ENCODE data around the gene DLD. TPM values are rescaled to one million over a fixed set of nuclear protein-coding genes. Genes with fewer than 3 reads are reported as not detected.

Gene DLD
- polyA plus RNA-seq, 2 of the 4 experiments (the other 2 are of a cell fraction) = 129 to 179 TPM

- POLR2A ChIA-PET = no interaction called here
- CTCF ChIA-PET = interaction anchor here (1.4 kb wide), 1 partner anchor 104 kb away, joined by 3 read pairs; no protein-coding TSS in a partner anchor
- 66% methylated on average over 2 of the region's 2 CpGs for WGBS (ENCODE audit: missing lambda C conversion rate)
Measured at GRCh38 chr7:107911981-107912380, 21.0 kb downstream of the DLD start.

GRCh38 chr7:107913851-107914250 lies 22.9 kb downstream of the DLD start:
- H3K27ac ChIP-seq = no peak overlapping the region
- peaks cover 29% of the 10 kb centered on the region for H3K4me1 ChIP-seq
- ChIA-PET POLR2A (no interaction called here), CTCF (no interaction called here)
- peak in 1 of 2 experiments; percentile 20 for DNase-seq (ENCODE audit: low read depth in 1 of 2, low spot score in 1 of 2)
- WGBS (ENCODE audit: missing lambda C conversion rate) = 81% methylated on average over 2 of the region's 2 CpGs
- no peak for ATAC-seq
- H3K9me3 ChIP-seq = no peaks in the 10 kb centered on the region
- TF ChIP-seq USF2 (IDR thresholded peaks at IDR 0.05) (no peak), MAFK (IDR thresholded peaks at IDR 0.05; ENCODE audit: partially characterized antibody) (peak; percentile 58), JUN (IDR thresholded peaks at IDR 0.05) (no peak), NFE2L2 (conservative IDR thresholded peaks at IDR 0.05; ENCODE audit: low read length) (peak; percentile 40; the same call in 1 of the 2 replicates)
- H3K4me2 ChIP-seq = peak overlapping the region; percentile 0; the same call in 1 of the 3 replicates
- no peak for FAIRE-seq
- H3K4me3 ChIP-seq = no peak overlapping the region

More at GRCh38 chr7:107911981-107912380, 21.0 kb downstream of the DLD start:
- DNase-seq (ENCODE audit: low read depth in 1 of 2, low spot score in 1 of 2) = no peak
- H3K27ac ChIP-seq = no peak overlapping the region
- no peak overlapping the region for H3K4me3 ChIP-seq
- ATAC-seq = no peak
- peaks cover 20% of the 10 kb centered on the region for H3K4me1 ChIP-seq
- H3K4me2 ChIP-seq = no peak overlapping the region
- TF ChIP-seq ATOH8 (CRISPR knock-in tag; IDR thresholded peaks at IDR 0.05; ENCODE audit: low read depth) (no peak), USF2 (IDR thresholded peaks at IDR 0.05) (no peak), TP53 (CRISPR knock-in tag; IDR thresholded peaks at IDR 0.05) (no peak)
- H3K9me3 ChIP-seq = no peaks in the 10 kb centered on the region
- no peak for FAIRE-seq

GRCh38 chr7:107914831-107915230 lies 23.8 kb downstream of the DLD start:
- DNase-seq (ENCODE audit: low read depth in 1 of 2, low spot score in 1 of 2) = no peak
- Histone ChIP-seq H3K27ac (no peak overlapping the region), H3K4me2 (peak overlapping the region; percentile 5; the same call in 1 of the 3 replicates), H3K4me3 (no peak overlapping the region), H3K4me1 (peaks cover 29% of the 10 kb centered on the region), H3K9me3 (no peaks in the 10 kb centered on the region)
- ChIA-PET POLR2A (no interaction called here), CTCF (no interaction called here)
- ATAC-seq = no peak
- FAIRE-seq = no peak
- WGBS (ENCODE audit: missing lambda C conversion rate) = 18% methylated on average over 1 of the region's 1 CpG
- TF ChIP-seq ELK1 (IDR thresholded peaks at IDR 0.05; ENCODE audit: low read depth, low read length) (no peak), HOXA7 (CRISPR knock-in tag; IDR thresholded peaks at IDR 0.05) (no peak), FOSB (CRISPR knock-in tag; IDR thresholded peaks at IDR 0.05) (no peak), POLR2AphosphoS2 (conservative IDR thresholded peaks at IDR 0.05; ENCODE audit: low read length) (no peak), SMC3 (IDR thresholded peaks at IDR 0.05) (no peak), CEBPB (IDR thresholded peaks at IDR 0.05) (no peak), HMGXB4 (CRISPR knock-in tag; IDR thresholded peaks at IDR 0.05; ENCODE audit: borderline replicate concordance) (no peak), BHLHE40 (IDR thresholded peaks at IDR 0.05; ENCODE audit: low read depth, low read length) (no peak), PHF8 (IDR thresholded peaks at IDR 0.05; ENCODE audit: borderline replicate concordance, low read depth) (no peak), HEYL (CRISPR knock-in tag; IDR thresholded peaks at IDR 0.05) (no peak), NR3C1 (IDR thresholded peaks at IDR 0.05) (no peak), KDM1A (IDR thresholded peaks at IDR 0.05; ENCODE audit: low read depth) (no peak), TFCP2L1 (CRISPR knock-in tag; IDR thresholded peaks at IDR 0.05) (no peak), E2F6 (IDR thresholded peaks at IDR 0.05; ENCODE audit: borderline replicate concordance, low read depth) (no peak), ZSCAN20 (CRISPR knock-in tag; IDR thresholded peaks at IDR 0.05) (no peak), GATA3 (IDR thresholded peaks at IDR 0.05; ENCODE audit: borderline replicate concordance) (no peak), CBX8 (IDR thresholded peaks at IDR 0.05) (no peak), FOSL2 (IDR thresholded peaks at IDR 0.05) (no peak), FOSL2 (CRISPR knock-in tag; IDR thresholded peaks at IDR 0.05) (no peak)
